ENCODE results near the gene EVI5L.

DNA sequence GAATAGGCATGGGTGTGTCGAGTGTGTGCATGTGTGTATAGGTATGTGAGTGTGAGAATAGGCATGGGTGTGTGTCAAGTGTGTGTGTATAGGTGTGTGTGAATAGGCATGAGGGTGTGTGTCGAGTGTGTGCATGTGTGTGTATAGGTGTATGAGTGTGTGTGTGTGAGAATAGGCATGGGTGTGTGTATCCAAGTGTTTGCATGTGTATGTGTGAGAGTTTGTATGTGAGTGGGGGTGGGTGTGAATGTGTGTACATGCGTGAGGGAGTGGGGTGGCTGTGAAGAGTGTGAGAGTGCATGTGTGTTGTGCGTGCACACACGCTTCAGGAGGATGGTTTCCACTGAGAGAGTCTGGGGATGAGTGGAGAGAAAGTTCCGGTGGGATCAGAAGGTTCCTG is 13.5 kb downstream of the EVI5L start:
- TF ChIP-seq EP300 (IDR thresholded peaks at IDR 0.05; ENCODE audit: borderline replicate concordance in 1 of 2, low read depth in 1 of 2, low read length in 1 of 2) = no peak
- TF ChIP-seq NFIC (IDR thresholded peaks at IDR 0.05; ENCODE audit: borderline replicate concordance) = no peak
- TF ChIP-seq FOXM1 (IDR thresholded peaks at IDR 0.05; ENCODE audit: low read depth) = no peak
- TF ChIP-seq, protein P1, sequence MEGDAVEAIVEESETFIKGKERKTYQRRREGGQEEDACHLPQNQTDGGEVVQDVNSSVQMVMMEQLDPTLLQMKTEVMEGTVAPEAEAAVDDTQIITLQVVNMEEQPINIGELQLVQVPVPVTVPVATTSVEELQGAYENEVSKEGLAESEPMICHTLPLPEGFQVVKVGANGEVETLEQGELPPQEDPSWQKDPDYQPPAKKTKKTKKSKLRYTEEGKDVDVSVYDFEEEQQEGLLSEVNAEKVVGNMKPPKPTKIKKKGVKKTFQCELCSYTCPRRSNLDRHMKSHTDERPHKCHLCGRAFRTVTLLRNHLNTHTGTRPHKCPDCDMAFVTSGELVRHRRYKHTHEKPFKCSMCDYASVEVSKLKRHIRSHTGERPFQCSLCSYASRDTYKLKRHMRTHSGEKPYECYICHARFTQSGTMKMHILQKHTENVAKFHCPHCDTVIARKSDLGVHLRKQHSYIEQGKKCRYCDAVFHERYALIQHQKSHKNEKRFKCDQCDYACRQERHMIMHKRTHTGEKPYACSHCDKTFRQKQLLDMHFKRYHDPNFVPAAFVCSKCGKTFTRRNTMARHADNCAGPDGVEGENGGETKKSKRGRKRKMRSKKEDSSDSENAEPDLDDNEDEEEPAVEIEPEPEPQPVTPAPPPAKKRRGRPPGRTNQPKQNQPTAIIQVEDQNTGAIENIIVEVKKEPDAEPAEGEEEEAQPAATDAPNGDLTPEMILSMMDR (IDR thresholded peaks at IDR 0.05) = no peak
- TF ChIP-seq RAD21 (IDR thresholded peaks at IDR 0.05; ENCODE audit: low read length) = no peak
- no peak for TF ChIP-seq POLR2AphosphoS5 (IDR thresholded peaks at IDR 0.05; ENCODE audit: low read depth, low read length)
